Measurements from ENCODE around the gene MBD6. TPM values are rescaled to one million over a fixed set of nuclear protein-coding genes. Genes with fewer than 3 reads are reported as not detected.

The MBD6 gene
- total and polyA plus RNA-seq, 2 of the 13 experiments (the other 11 are each of a cell fraction or from before 2014, with no cell fraction given), result 4.1 to 5.9 TPM

DNA sequence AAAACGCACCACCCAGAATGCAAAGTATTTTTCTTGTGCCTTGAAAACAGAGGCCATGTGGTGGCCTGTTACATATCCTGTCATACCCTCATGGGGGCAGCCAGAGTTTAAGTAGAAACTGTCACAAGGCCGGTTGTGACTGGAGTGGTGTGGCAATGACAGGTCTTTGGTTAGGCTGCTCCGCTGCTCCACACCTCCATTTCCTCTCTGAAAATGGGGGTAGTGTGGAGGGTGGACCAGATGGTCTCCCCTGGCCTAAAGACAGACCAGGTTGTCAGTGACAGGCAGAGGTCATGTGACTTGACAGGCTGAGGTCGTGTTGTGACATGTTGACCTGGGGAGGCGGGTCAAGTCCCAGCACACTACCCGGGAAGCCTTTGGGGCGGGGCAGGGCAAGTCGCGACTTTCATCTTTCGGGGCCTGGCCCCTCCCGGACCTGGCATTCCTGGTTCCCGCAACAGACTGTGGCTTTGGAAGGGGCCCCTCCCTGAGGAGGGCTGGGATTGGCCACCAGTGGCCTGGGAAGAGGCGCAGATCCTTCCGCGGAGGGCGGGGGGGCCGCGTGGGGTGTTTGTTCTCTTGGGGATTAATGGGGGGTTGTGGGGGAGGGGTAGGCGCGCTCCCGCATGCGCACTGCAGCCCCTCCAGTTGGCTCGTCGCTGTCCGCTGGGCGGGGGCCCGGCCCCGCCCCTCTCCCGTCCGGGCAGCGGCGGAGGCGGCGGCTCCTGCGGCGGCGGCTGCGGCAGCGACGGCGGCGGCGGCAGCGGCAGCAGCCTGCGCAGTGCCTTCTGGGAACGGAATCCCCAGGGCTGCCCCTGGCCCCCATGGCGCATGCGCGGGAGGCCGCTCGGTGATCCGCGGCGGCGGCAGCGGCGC, at the start of gene MBD6 (continued):
- TF ChIP-seq ZBTB49 (CRISPR knock-in tag; IDR thresholded peaks at IDR 0.05; ENCODE audit: borderline replicate concordance) (no peak), LBX2 (CRISPR knock-in tag; IDR thresholded peaks at IDR 0.05; ENCODE audit: borderline replicate concordance) (no peak), ZNF761 (CRISPR knock-in tag; conservative IDR thresholded peaks at IDR 0.05) (0 out of 2 replicates have a peak, but pooled peaks have one; percentile 41), ETV5 (CRISPR knock-in tag; IDR thresholded peaks at IDR 0.05; ENCODE audit: borderline replicate concordance) (0 out of 2 replicates have a peak, but pooled peaks have one; percentile 9), ZNF142 (CRISPR knock-in tag; IDR thresholded peaks at IDR 0.05) (no peak), SMAD9 (CRISPR knock-in tag; IDR thresholded peaks at IDR 0.05) (no peak), ZNF563 (CRISPR knock-in tag; IDR thresholded peaks at IDR 0.05) (peak; percentile 56; the same call in 1 of the 2 replicates), BORCS8-MEF2B (CRISPR knock-in tag; IDR thresholded peaks at IDR 0.05) (no peak), PLRG1 (conservative IDR thresholded peaks at IDR 0.05) (no peak), GABPB1 (CRISPR knock-in tag; IDR thresholded peaks at IDR 0.05) (peak; percentile 78), PAF1 (CRISPR knock-in tag; IDR thresholded peaks at IDR 0.05) (no peak), ZFYVE20 (CRISPR knock-in tag; IDR thresholded peaks at IDR 0.05; ENCODE audit: borderline replicate concordance, low read depth) (no peak), GATAD2A (CRISPR knock-in tag; IDR thresholded peaks at IDR 0.05) (peak; percentile 65; the same call in 1 of the 2 replicates), BRCA1 (CRISPR knock-in tag; IDR thresholded peaks at IDR 0.05) (no peak; the same call in 1 of the 2 replicates), CREB3 (CRISPR knock-in tag; IDR thresholded peaks at IDR 0.05) (no peak)
- TF ChIP-seq, protein P1, sequence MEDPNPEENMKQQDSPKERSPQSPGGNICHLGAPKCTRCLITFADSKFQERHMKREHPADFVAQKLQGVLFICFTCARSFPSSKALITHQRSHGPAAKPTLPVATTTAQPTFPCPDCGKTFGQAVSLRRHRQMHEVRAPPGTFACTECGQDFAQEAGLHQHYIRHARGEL (CRISPR knock-in tag; IDR thresholded peaks at IDR 0.05), result no peak
- TF ChIP-seq, protein P2, sequence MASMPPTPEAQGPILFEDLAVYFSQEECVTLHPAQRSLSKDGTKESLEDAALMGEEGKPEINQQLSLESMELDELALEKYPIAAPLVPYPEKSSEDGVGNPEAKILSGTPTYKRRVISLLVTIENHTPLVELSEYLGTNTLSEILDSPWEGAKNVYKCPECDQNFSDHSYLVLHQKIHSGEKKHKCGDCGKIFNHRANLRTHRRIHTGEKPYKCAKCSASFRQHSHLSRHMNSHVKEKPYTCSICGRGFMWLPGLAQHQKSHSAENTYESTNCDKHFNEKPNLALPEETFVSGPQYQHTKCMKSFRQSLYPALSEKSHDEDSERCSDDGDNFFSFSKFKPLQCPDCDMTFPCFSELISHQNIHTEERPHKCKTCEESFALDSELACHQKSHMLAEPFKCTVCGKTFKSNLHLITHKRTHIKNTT (CRISPR knock-in tag; IDR thresholded peaks at IDR 0.05), result no peak

Data from HepG2 (cell line).